ENCODE measurements around the gene SCRN2.

SCRN2 gene

GRCh38 chr17:47871048-47871447 lies 30.0 kb upstream of the SCRN2 start:
- no peak for DNase-seq

GRCh38 chr17:47870056-47870455 lies 29.0 kb upstream of the SCRN2 start:
- DNase-seq: no peak

GRCh38 chr17:47869114-47869513 lies 28.0 kb upstream of the SCRN2 start:
- no peak for DNase-seq

- no peak for DNase-seq
Observed at GRCh38 chr17:47867813-47868533, 26.9 kb upstream of the SCRN2 start.

GRCh38 chr17:47866941-47867340 lies 25.9 kb upstream of the SCRN2 start:
- DNase-seq: no peak

- no peak for DNase-seq
Observed at GRCh38 chr17:47864791-47865216, 23.7 kb upstream of the SCRN2 start.

- no peak for DNase-seq
Observed at GRCh38 chr17:47862621-47863440, 21.8 kb upstream of the SCRN2 start.

- no peak for DNase-seq
Observed at GRCh38 chr17:47860386-47860785, 19.3 kb upstream of the SCRN2 start.

- no peak for DNase-seq
Observed at GRCh38 chr17:47857551-47858455, 16.7 kb upstream of the SCRN2 start.

GRCh38 chr17:47856830-47857229 lies 15.8 kb upstream of the SCRN2 start:
- no peak for DNase-seq

GRCh38 chr17:47855737-47856136 lies 14.7 kb upstream of the SCRN2 start:
- DNase-seq: no peak

- no peak for DNase-seq
Observed at GRCh38 chr17:47853616-47854015, 12.5 kb upstream of the SCRN2 start.

- DNase-seq: no peak
Observed at GRCh38 chr17:47852113-47852949, 11.3 kb upstream of the SCRN2 start.

GRCh38 chr17:47851764-47852112 lies 10.7 kb upstream of the SCRN2 start:
- DNase-seq: no peak

GRCh38 chr17:47850692-47851573 lies 9.9 kb upstream of the SCRN2 start, which contains the start of gene SP6:
Gene SP6 (minus strand): TSS chr17:47851163. CDS start chr17:47848429, 2,734 bp downstream.
- DNase-seq: peak; percentile 86

- DNase-seq: no peak
Observed at GRCh38 chr17:47850373-47850691, 9.3 kb upstream of the SCRN2 start.

GRCh38 chr17:47848198-47848513 lies 7.1 kb upstream of the SCRN2 start:
- no peak for DNase-seq

GRCh38 chr17:47847341-47848197 lies 6.5 kb upstream of the SCRN2 start:
- DNase-seq: no peak

- no peak for DNase-seq
Observed at GRCh38 chr17:47846716-47847340, 5.8 kb upstream of the SCRN2 start.

GRCh38 chr17:47845716-47846075 lies 4.6 kb upstream of the SCRN2 start:
- no peak for DNase-seq
